NCI-H510A treated with DMSO at 0.1 percent for 48 hours (cell line): Measurements from ENCODE around the gene VEZF1.

Source experiments
- DNase-seq: peaks from one replicate; lab custom pipeline; 2025; lab: John Stamatoyannopoulos, UW

VEZF1 gene

DNA sequence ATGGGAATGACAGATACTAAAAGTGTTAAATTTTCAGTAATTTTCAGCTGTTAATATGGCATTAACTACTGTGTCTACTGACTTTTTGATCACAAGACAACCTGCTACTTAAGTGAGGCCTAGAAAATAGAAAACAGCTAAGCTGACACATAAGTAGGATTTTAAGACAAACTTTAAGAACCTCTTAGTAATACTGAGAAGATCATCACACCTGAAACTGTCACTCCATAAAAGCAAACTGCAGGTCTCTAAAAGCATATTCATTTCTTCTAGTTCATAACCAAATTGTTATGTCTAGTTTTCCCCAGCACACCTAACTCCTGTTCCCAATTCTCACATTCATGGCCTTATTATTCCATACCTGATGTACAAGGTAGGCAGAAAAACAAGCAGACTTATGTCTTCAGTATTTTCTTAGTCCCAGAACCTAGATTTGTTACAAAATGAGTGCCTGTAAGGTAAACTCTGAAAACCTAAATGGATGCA lies 11.0 kb upstream of the VEZF1 start:
- no peak for DNase-seq

DNA sequence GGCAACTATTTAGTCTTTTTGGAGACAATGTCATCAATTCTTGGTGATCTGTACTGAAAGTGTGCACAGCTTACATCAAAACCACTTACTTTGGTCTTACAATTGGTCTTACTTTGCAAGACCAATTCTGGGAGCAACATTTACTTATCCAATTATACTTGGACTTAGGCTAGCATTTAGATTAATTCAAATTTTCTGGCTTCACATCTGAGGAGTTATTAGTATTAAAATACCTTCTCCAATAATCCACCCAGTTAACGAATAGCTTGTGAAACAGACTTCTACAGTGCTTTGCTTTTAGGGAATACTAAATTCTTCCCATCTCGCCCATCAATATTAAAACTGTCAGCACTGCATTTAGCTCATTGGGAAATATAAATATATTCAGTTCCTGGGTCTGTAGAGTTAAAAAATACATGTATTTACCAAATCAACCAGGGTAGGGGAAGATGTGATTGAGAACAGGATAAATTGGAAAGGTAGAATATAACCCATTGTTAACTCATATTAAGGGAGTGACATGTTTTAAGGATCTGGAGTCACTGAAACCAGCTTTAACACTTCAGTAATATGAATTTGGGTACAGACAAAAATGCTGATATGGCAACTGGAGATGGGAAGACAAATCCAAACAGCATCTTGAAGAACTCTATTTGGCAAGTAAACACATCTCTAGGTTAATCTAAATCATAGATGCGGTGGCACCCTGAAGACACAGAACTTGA lies 9.2 kb upstream of the VEZF1 start:
- DNase-seq = no peak

DNA sequence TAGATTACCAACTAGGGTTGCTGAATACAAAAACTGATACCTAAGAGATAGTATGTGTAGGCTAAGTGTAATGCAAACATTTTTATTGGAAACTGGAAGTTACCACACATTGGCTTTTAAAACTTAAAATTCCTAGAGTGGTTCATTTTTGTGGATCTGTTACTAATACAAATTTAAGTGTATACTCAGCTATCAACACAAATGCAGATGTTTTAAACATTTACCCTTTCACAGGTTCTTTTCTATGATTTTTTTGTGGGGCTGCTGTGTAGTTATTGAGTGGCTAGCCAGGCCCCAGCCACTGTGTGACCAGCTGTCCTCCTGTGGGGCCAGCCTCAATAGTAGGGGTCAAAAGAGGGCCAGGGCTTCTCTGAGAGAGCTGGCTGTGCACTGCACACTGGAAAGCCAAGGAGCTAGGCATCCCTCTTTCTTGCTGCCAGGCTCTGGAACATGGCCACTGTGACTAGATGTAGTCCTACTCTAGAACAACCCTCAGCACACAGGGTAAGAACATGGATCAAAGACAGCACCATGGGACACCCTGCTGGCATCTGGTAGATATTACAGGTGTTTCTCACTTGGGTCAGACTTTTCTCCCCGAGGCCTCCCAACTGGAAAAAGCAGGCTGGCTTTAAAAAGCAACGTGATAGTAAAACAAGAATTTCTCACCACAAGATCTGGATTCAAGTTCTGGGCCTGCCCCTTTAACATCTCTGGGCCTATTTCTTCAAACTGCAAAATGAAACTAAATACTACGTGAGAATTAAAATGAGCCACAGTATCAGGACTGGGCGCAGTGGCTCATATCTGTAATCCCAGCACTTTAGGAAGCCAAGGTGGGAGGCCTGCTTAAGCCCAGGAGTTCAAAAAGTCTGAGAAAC lies 7.3 kb upstream of the VEZF1 start:
- DNase-seq = peak; percentile 94

DNA sequence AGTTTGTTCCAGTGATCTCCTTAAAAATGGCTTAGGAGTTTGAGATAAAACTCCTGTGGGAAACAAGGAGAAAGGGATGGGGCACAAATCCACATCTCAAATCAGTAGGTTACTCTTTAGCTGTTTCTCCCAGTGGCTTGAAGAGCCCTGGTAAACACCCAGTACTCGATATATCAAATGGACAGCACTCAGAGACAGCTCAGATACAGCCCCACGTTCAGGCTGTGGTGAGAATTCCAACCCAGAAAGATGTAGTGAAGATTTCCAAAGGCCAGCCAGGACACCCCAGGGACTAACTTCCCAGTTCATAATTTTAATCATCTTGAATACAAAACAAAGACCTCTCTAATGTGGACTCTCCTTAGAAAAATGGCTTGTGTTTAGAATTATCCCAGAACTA lies 6.4 kb upstream of the VEZF1 start:
- DNase-seq = peak; percentile 61

DNA sequence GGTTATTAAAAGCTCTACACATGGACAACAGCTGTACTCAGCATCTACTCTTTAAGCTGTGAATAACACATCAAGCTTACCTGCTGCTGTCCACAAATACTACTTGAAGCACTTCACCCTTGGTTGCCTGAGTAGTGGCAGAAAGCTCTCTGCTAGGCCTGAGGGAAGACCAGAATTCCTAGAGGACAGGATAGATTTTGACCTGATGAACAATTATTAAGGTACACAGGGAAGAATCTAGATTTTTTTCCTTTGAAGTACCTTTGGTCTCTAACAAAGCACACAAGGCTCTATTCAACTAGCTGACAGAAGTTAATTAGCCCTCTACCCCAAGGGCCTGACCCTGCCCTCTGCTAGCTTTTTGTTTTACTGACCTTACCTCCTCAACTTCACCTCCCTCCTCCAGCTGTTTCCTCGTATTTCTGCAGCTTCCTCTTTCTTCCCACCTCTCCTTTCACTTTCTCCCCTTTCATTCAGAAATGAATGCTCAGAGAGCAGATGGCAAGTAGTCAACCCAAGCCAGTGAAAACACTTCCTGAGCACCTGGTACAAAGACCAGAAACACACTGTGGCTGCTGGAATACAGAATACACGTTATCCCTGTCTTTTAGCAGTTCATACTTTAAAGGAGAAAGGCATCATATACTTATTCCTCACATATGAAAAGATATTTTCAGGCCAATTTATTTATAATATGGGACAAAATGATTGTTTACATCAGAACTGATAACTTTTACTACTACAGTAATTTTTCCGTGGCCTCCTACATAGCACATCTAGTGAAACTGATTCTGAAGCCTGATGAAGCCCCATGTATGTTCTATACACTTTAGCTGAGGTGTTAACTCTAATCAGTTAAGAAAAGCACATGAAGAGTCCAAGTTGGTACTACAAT lies 5.7 kb upstream of the VEZF1 start:
- DNase-seq = peak; percentile 94

DNA sequence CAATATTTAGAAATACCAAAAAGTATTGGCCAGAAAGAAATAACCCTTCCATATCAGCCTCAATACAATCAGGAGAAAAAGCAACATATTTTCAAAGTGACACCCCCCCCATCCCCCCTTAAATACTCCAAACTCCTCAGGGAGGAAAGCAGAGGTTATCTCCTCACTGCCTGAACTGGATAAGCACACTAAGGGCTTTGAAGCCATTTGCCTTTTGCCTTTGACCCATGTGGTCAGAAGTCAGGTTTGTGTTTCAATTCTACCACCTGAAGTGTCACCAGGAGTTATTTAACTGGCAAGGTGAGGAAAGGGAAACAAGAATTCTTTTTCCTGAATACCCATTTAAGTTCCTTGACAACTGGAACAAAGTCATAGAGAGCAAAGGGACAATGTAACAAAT lies 3.5 kb upstream of the VEZF1 start:
- DNase-seq = no peak

DNA sequence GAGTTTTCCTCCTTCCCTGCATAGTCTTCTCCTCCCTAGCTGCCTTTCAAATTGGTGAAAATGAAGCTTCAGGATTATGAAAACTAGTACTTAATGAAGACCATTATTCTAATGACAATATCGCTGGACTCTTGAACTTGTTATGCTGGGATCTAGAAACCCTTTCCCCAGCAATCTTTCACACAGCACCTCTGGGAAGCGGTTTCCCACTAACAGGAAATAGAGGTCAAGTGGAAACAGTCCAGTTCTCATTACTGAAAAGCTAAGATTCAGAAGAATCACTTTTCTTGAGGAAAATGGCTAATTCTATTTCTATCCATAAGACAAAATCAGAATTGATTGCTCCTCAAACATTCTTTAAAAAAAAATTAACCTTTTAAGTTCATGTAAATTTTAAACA lies 2.0 kb upstream of the VEZF1 start:
- no peak for DNase-seq

DNA sequence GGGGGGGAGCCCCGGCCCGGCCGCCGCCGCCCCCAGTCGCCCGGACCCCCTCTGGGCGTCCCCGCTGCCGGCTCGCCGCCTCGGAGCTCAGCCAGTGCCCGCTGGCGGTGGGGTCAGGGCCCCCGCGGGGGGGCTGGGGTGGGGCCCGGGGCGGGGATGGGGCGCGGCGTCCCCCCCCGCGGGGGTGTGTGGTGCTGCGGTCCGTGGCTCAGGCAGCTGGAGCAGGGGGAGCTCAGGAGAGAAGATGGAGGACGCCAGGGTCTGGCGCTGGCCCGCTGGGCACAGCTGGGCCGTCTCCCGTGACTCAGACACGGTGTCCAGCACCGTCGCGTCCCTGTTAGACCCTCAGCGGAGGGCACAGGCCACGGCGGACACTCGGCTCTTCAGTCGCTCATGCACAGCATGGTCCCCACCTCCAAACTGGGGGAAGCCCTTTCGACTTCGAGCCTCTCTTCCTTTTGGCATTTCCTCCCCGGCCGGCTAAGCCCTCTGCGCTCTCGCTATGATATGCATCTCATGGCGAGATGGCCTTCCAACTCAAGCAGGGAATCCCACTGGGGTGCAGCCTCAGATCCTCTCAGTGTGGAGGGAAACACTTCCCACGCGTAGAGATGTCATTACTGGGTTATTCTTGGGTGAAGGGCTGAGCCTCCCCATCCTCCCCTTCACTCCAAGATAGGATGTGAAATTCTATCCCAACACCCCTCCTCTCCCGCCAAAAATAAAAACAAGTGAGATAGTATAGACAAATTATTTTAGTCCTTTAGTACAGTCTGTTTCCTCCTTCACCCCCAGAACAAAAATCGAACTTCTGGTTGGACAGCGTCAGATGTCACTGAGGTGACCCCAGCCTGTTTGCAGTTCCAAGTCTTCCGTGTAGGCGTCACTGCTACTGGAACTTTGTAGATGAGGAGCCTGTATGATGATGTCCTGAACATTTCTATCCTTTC lies 522 bp upstream of the VEZF1 start:
- peak; percentile 77 for DNase-seq

DNA sequence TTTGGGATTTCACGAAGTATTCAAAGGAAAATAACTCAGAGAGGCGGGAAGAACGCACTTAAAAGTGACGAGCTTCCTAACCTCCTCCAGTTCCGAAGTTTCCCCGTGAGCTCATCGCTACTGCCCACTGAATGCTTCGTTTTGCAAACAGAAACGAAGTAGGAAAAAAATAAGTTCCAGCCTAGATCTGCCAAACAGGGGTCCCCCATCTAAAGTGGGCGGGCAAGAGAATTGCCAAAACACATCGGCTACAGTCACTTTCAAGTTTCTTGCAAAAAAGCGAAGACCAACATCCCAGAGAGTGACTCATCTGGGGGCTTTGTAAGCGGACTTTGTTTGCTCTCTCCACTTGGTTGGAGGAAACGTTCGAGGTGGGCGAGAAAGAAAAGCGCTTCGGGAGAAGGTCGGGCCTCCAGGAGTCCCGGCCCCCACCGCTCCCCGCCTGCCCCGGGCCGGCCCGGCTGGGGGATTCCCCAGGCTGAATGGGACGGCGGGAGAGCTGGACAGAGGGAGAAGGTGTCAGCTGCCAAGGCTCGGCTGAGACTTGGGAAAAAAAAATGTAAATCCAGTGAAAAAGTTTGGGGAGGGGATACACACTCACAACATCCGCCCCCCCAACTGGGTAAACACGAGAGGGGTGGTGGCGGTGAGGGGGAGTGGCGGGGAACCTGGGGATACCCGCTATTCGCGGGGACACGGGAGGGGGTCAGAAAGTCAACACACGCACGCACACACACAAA lies 1.0 kb downstream of the VEZF1 start:
- peak; percentile 58 for DNase-seq

DNA sequence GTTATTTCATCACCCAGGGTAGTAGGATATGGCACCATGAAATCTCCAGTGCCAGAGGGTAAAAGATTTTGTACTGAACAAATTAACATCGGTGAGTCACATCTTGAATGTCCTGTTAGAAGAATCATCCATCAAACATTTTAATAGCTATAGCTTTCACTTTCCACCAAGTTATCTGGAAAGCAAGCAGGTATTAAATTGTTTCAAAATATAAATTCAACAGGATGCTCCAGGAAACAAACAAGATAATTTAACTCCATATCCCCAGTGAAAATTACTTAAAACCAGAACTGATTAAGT lies 2.4 kb downstream of the VEZF1 start:
- DNase-seq = no peak

DNA sequence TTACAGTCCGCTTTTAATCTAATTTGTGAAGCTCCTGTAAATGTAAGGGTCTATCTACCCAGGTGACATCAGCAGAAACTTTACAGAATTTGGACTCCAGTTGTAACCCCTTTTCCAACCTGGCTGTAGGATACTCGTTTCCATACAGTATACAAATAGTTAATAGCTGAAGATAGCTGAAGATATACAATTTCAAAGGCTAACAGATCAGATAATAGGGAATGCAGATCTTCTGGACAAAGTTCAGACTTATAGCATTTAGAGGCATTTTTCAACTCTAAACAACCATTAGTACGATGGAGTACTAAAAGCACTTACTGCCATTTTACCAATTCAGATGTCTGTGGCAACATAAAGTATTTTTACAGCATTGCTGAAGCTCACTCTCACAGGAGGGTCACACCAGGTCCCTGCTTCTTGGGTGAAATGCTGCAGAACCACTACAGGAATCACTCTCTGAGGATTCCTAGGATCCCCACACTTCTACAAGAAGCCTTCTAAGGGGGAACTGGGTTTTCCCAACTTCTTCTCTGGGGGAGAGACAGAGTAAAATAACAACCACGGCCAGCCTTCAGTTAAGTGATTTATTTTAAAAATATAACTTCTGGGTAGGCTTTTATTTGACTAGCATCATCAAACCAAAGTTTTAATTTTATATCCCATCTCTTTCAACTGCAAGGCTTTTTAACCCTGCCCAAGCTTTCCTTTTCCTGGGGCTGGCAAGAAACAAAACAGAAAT lies 2.9 kb downstream of the VEZF1 start:
- no peak for DNase-seq

DNA sequence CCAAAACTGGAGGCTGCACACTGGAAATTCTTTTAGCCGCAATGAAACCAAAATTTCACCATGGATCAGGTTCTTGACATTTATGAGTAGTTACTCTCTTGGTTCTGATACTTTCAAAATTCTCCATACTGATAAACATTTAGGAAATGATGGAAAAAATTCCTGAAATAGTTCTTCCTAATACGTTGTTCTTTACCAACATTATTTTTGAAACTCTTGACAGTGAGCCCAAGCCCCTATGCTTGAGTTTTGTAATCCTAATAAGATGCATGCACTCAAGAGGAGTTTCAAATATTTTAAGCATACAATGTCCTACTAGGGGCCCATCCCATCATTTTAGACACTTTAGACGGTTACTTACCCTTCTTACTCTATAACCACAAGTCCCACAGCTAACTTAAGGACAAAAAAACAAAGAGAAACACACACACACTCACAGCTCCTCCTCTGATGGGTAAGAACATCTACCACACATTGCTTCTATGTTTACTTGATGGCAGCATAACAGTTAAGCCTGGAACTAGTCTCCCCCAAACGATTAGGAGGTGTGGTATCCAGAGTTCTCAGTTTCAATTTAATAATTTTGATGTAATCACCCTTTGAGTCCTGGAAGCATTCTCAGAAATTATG lies 3.7 kb downstream of the VEZF1 start:
- DNase-seq = no peak

DNA sequence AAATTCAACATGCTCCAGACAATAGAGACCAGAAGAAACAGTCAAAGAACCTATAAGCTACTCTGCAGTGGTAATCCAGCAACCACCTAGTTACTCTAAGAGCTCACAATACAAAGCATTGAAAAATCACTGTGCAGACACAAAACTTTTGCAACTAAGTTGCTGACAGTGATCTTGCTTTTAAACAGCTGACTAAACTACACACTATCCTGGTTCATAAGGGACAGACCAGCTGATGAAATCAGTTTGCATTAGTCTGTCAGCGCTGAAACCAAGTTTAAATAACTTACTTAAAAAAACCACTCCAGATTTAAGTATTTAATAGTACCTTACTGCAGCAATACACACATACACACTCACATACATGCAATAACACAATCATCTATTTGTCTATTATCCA lies 4.6 kb downstream of the VEZF1 start:
- DNase-seq = no peak

DNA sequence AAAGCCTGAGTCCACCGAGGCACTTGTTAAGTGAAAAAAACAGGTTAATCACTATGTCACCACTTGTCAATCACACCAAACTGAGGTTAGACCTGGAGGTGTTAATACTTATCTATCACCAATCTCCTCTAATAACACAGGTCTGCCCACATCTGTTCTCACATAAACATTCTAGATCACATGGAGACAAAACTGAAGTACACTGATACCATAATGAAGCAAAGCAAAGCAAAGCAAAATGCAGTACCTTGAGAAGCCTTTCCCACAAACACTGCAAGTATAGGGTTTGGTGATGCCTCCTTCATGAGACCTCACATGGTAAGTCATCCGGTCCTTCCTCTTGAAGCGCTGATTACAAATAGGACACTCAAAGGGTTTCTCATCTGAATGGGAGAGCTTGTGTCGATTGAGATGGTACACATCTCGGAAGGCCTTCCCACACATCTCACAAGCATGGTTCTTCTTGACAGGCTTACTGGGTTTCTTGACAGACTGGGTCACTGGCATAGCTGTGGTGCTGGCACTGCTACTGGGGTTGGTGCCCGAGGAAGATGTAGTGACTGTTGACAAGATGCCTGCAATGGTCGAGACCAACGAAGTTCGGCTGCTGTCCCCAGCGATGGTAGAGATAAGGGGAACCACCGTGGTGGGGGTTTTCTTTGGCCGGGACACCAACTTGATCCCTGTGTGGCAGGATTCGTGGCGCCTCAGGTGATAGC lies 5.4 kb downstream of the VEZF1 start:
- no peak for DNase-seq

DNA sequence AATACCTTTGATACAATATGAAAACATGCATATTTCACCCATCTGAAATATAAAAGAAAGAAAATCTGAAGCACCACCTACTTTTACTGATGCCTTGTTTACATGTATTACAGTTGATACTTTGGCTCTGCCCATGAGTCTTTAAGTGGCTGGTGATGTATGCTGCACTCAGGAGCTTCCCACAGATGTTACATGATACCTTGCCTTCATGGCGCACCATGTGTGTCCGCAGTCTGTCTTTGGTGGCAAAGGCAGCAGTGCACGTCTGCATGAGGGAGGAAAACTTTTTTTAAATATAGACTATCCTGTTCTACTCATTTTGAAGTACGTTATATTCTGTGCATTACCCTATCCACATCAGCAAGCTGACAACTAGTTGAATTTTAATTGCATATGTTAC lies 7.5 kb downstream of the VEZF1 start:
- peak; percentile 54 for DNase-seq

DNA sequence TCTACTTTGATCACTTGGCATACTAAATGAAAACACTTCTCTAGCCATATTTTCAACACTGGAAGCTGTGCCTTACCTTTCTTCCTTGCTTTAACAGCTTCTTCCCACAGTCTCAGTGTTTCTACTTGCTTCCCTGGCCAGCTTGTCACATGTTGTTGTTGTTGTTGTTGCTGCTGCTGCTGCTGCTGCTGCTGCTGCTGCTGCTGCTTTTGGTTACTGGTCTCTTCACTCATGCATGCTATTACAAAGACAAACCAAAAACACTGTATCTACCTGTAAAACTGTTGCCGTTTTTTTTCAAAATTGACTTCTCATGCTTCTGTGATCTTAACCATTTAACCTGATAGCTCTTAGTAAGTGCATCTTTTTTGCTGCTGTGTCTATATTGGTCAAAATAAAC lies 9.0 kb downstream of the VEZF1 start:
- no peak for DNase-seq

DNA sequence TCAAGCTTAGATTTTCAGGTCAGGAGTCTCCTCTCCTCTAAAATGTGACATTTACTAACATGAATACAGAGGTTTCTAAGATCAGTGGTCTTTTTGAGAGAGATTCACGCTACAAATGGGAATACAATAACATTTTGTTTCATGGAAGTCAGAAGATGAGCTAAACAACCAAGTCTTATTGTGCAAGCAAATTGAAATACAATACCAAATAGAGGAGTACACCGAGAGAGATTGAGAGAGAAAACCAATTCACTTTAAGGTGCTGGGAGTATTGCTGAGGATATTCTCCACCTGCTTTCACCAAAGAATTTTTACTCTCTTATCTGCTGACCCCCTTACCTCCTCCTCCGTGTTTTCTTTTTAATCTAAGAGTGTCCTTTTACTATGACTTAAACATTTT lies 11.5 kb downstream of the VEZF1 start:
- no peak for DNase-seq

DNA sequence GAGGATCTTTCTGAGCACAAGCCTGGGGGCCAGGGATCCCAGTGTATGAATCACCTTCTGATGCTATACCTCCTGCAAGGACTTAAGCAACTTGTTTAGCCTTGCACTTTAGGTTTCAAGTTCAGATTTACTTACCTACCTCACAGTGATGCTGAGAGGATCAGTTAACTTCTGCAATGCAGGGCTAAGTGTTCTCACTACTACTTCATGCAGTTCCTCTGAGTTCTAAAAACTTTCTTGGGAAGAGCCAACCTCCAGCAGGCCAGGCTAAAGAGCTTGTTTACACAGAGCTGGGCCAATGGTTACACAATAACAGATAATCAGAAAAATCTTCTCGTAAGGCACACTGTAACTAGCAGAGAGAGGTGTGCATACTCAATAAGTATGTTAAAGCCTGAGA lies 13.0 kb downstream of the VEZF1 start:
- DNase-seq = no peak
